ENCODE results near the gene ERLIN1. TPM values are rescaled to one million over a fixed set of nuclear protein-coding genes. Genes with fewer than 3 reads are reported as not detected.

The ERLIN1 gene
- total and polyA plus RNA-seq, 9 donors, result 21.1 to 49.4 (median 36.4) TPM

GRCh38 chr10:100122780-100123179 is 63.0 kb downstream of the ERLIN1 start:
- no peak overlapping the region for H3K4me3 ChIP-seq (ENCODE audit: low read length)
- DNase-seq, result no peak

GRCh38 chr10:100120550-100120949 is 65.3 kb downstream of the ERLIN1 start:
- Histone ChIP-seq H3K36me3 (ENCODE audit: control insufficient read depth, insufficient read depth, low read length) (no peaks in the 10 kb centered on the region), H3K4me1 (ENCODE audit: control insufficient read depth, insufficient read depth, low read length) (no peaks in the 10 kb centered on the region), H3K9me3 (replicated peaks; ENCODE audit: control insufficient read depth, low read depth, low read length) (no peaks in the 10 kb centered on the region), H3K27ac (ENCODE audit: low read length) (no peak overlapping the region), H3K4me3 (ENCODE audit: low read length) (no peak overlapping the region), H3K27me3 (ENCODE audit: control insufficient read depth, insufficient read depth, low read length) (peaks cover 4% of the 10 kb centered on the region)
- no peak for DNase-seq
- 67% methylated on average over 1 of the region's 2 CpGs for whole genome bisulfite sequencing (ENCODE audit: insufficient coverage)

More at GRCh38 chr10:100122780-100123179, 63.0 kb downstream of the ERLIN1 start:
- Histone ChIP-seq H3K27me3 (ENCODE audit: control insufficient read depth, insufficient read depth, low read length) (no peaks in the 10 kb centered on the region), H3K4me1 (ENCODE audit: control insufficient read depth, insufficient read depth, low read length) (no peaks in the 10 kb centered on the region), H3K9me3 (replicated peaks; ENCODE audit: control insufficient read depth, low read depth, low read length) (no peaks in the 10 kb centered on the region), H3K27ac (ENCODE audit: low read length) (no peak overlapping the region), H3K36me3 (ENCODE audit: control insufficient read depth, insufficient read depth, low read length) (no peaks in the 10 kb centered on the region)

GRCh38 chr10:100119726-100120125 is 66.1 kb downstream of the ERLIN1 start:
- H3K27ac ChIP-seq (ENCODE audit: low read length), result no peak overlapping the region
- H3K4me3 ChIP-seq (ENCODE audit: low read length), result no peak overlapping the region
- peaks cover 2% of the 10 kb centered on the region for H3K4me1 ChIP-seq (ENCODE audit: control insufficient read depth, insufficient read depth, low read length)
- H3K27me3 ChIP-seq (ENCODE audit: control insufficient read depth, insufficient read depth, low read length), result peaks cover 5% of the 10 kb centered on the region
- no peaks in the 10 kb centered on the region for H3K36me3 ChIP-seq (ENCODE audit: control insufficient read depth, insufficient read depth, low read length)
- WGBS (ENCODE audit: insufficient coverage), result no CpG with 5 or more reads among the region's 4 CpGs
- H3K9me3 ChIP-seq (replicated peaks; ENCODE audit: control insufficient read depth, low read depth, low read length), result no peaks in the 10 kb centered on the region
- DNase-seq, result no peak

DNA sequence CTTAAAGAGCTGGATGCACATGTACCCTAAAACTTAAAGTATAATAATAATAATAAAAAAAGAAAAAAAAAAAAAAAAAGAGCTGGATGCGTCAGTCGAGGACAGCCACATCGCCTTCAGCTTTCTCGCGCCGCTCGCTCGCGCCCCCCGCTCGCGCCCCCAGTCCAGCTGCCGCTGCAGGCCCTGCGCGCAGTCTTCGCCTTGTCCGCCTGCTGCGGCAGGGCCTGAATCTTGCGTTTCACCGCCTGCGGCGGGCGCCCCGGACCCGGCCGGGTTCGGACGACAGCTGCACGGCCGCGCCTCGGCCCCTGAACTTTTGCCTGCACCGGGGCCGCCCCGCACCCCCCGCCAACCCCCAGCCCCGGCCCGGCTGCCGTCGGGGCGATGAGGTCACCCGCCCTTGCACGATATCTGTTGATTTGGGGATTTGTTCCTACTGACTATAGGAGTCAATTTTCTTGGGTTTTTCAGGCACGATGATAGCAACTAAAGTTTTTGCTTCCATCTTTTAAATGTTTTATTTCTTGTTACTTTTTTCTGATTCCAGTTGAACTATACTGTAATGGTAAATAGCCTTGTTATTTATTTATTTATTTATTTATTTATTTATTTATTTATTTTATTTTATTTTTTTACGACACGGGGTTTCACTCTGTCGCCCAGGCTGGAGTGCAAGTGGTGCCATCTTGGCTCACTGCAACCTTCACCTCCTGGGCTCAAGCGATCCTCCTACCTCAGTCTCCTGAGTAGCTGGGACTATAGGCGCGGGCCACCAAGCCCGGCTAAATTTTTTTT is 70.7 kb downstream of the ERLIN1 start:
- no peak overlapping the region for H3K4me3 ChIP-seq (ENCODE audit: low read length)
- peak; percentile 39 for DNase-seq
- WGBS (ENCODE audit: insufficient coverage), result 1% methylated on average over 26 of the region's 51 CpGs
- H3K27me3 ChIP-seq (ENCODE audit: control insufficient read depth, insufficient read depth, low read length), result peaks cover 8% of the 10 kb centered on the region
- no peaks in the 10 kb centered on the region for H3K9me3 ChIP-seq (replicated peaks; ENCODE audit: control insufficient read depth, low read depth, low read length)
- H3K4me1 ChIP-seq (ENCODE audit: control insufficient read depth, insufficient read depth, low read length), result peaks cover 6% of the 10 kb centered on the region
- H3K27ac ChIP-seq (ENCODE audit: low read length), result no peak overlapping the region
- no peaks in the 10 kb centered on the region for H3K36me3 ChIP-seq (ENCODE audit: control insufficient read depth, insufficient read depth, low read length)

DNA sequence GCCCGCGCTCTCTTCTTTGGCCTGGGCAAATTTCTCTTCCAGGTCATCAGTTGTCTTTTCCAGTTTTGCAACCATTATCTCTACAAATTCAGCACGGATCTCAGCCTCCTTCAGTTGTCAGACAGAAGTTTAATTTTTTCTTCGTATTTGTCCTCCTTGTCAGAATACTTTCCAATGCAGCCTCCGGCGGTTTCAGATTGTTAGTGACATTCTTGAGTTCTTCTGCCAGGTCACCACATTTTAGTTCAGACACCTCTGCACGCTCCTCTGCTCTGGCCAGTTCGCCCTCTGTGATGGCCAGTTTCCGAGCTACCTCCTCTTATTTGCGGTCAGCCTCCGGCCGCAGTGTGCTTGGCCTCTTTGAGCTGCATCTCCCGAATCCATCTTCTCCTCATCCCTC is 71.4 kb downstream of the ERLIN1 start:
- Histone ChIP-seq H3K27ac (ENCODE audit: low read length) (no peak overlapping the region), H3K27me3 (ENCODE audit: control insufficient read depth, insufficient read depth, low read length) (peaks cover 8% of the 10 kb centered on the region), H3K4me3 (ENCODE audit: low read length) (no peak overlapping the region), H3K9me3 (replicated peaks; ENCODE audit: control insufficient read depth, low read depth, low read length) (no peaks in the 10 kb centered on the region), H3K36me3 (ENCODE audit: control insufficient read depth, insufficient read depth, low read length) (no peaks in the 10 kb centered on the region), H3K4me1 (ENCODE audit: control insufficient read depth, insufficient read depth, low read length) (peaks cover 6% of the 10 kb centered on the region)
- no peak for DNase-seq
- WGBS (ENCODE audit: insufficient coverage), result 84% methylated on average over 13 of the region's 13 CpGs

DNA sequence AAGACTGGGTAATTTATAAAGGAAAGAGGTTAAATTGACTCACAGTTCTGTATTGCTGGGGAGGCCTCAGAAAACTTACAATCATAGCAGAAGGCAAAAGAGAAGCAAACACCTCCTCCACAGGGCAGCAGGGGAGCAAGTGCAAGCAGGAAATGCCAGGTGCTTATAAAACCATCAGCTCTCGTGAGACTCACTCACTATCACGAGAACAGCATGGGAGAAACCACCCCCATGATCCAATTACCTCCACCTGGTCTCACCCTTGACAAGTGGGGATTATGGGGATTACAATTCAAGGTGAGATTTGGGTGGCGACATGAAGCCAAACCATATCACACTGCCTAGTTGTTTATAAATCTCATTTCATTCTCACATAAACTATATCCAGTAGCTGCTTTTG is 76.2 kb downstream of the ERLIN1 start:
- no peaks in the 10 kb centered on the region for H3K9me3 ChIP-seq (replicated peaks; ENCODE audit: control insufficient read depth, low read depth, low read length)
- H3K4me3 ChIP-seq (ENCODE audit: low read length), result no peak overlapping the region
- no peak overlapping the region for H3K27ac ChIP-seq (ENCODE audit: low read length)
- H3K36me3 ChIP-seq (ENCODE audit: control insufficient read depth, insufficient read depth, low read length), result no peaks in the 10 kb centered on the region
- peaks cover 3% of the 10 kb centered on the region for H3K4me1 ChIP-seq (ENCODE audit: control insufficient read depth, insufficient read depth, low read length)
- WGBS (ENCODE audit: insufficient coverage), result no CpG with 5 or more reads among the region's 3 CpGs
- no peak for DNase-seq
- peaks cover 5% of the 10 kb centered on the region for H3K27me3 ChIP-seq (ENCODE audit: control insufficient read depth, insufficient read depth, low read length)

DNA sequence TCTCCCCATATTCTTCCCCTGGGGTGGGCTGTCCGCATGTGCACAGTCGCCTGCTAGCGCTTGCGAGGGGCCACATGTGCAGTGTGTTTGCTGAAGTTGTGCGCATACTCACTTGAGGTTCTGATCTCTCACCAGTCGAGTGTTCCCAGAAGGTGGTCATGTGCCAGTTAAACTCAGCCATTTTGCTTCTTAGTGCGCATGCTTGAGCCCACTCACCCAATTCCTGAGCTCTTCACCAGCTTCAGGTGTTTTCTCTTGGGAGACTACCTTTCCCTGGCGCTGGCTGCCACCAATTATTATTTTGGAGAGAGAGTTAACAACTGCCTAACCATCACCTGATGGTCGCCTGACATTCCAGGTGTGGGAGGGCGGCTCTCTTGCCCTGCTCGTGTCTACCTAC is 79.0 kb downstream of the ERLIN1 start:
- no peak overlapping the region for H3K27ac ChIP-seq (ENCODE audit: low read length)
- H3K36me3 ChIP-seq (ENCODE audit: control insufficient read depth, insufficient read depth, low read length), result no peaks in the 10 kb centered on the region
- DNase-seq, result no peak
- peaks cover 2% of the 10 kb centered on the region for H3K4me1 ChIP-seq (ENCODE audit: control insufficient read depth, insufficient read depth, low read length)
- WGBS (ENCODE audit: insufficient coverage), result 86% methylated on average over 5 of the region's 11 CpGs
- no peak overlapping the region for H3K4me3 ChIP-seq (ENCODE audit: low read length)
- peaks cover 2% of the 10 kb centered on the region for H3K27me3 ChIP-seq (ENCODE audit: control insufficient read depth, insufficient read depth, low read length)
- H3K9me3 ChIP-seq (replicated peaks; ENCODE audit: control insufficient read depth, low read depth, low read length), result no peaks in the 10 kb centered on the region

DNA sequence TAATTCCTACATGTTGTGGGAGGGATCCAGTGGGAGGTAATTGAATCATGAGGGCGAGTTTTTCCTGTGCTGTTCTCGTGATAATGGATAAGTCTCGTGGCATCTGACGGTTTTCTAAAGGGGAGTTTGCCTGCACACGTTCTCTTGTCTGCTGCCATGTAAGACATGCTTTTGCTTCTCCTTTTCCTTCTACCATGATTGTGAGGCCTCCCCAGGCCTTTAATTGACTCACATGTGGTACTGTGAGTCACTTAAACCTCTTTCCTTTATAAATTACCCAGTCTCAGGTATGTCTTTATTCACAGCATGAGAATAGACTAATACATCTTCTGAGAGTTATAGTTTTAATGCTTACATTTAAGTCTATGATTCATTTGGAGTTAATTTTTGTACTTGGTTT is 81.5 kb downstream of the ERLIN1 start:
- H3K27me3 ChIP-seq (ENCODE audit: control insufficient read depth, insufficient read depth, low read length), result peaks cover 2% of the 10 kb centered on the region
- WGBS (ENCODE audit: insufficient coverage), result no CpG with 5 or more reads among the region's 5 CpGs
- no peaks in the 10 kb centered on the region for H3K4me1 ChIP-seq (ENCODE audit: control insufficient read depth, insufficient read depth, low read length)

DNA sequence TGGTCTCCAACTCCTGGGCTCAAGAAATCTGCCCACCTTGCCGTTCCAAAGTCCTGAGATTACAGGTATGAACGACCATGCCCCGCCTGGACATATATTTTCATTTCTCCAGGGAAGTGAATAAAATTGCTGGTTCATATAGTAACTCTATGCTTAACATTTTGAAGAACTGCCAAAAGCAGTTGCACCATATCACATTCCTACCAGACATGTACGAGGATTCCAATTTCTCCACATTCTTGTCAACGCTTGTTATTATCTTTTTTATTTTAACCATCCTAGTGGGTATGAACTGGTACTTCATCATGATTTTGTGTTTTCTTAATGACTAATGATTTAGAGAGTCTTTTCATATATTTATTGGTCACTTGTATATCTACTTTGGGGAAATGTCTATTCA is 82.2 kb downstream of the ERLIN1 start:
- no CpG with 5 or more reads among the region's 5 CpGs for WGBS (ENCODE audit: insufficient coverage)
- no peaks in the 10 kb centered on the region for H3K36me3 ChIP-seq (ENCODE audit: control insufficient read depth, insufficient read depth, low read length)
- no peak overlapping the region for H3K27ac ChIP-seq (ENCODE audit: low read length)
- H3K27me3 ChIP-seq (ENCODE audit: control insufficient read depth, insufficient read depth, low read length), result no peaks in the 10 kb centered on the region
- no peaks in the 10 kb centered on the region for H3K9me3 ChIP-seq (replicated peaks; ENCODE audit: control insufficient read depth, low read depth, low read length)
- no peak overlapping the region for H3K4me3 ChIP-seq (ENCODE audit: low read length)
- DNase-seq, result no peak
- no peaks in the 10 kb centered on the region for H3K4me1 ChIP-seq (ENCODE audit: control insufficient read depth, insufficient read depth, low read length)

More for the DNA sequence above, 81.5 kb downstream of the ERLIN1 start:
- Histone ChIP-seq H3K27ac (ENCODE audit: low read length) (no peak overlapping the region), H3K4me3 (ENCODE audit: low read length) (no peak overlapping the region), H3K9me3 (replicated peaks; ENCODE audit: control insufficient read depth, low read depth, low read length) (no peaks in the 10 kb centered on the region), H3K36me3 (ENCODE audit: control insufficient read depth, insufficient read depth, low read length) (no peaks in the 10 kb centered on the region)
- no peak for DNase-seq

DNA sequence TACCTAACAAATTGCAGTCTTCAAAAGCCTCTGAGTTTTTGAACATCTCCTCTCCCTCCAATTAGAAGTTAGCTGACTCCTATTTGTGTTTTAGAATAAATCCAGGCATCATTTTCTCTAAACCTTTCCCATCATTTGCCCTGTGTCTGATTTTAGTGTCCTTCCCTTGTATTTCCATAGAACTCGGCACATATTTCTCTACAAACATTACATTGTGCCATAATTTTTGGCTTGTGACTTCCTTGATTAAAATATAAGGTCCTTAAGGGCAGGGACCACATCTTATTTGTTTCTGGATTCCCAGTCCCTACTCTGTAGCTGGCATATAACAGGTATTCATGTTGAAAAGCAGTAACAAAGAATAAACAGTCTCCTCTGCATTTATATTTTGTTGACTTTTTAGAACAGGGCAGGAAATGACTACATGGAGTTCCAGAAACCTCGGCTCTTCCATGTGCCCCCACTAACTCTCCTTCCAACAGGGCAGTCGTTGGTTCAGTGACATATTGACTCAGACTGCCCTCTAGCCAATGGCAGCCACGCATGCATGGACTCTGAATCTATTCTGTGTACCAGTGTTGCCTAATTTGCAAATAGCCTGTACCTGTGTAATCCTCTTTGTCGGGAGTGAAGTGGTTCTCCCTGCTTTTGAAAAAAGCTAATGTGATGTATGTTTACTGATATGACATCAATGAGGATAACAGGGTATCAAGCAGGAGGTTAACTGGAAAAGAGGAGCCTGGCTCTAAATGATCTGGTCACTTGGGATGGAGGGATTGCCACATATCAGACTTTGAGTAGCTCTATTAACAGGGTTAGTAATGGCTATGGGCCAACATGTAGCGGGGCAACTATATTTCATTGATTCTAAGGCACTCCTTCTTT is 84.4 kb downstream of the ERLIN1 start:
- DNase-seq, result no peak
- no peaks in the 10 kb centered on the region for H3K36me3 ChIP-seq (ENCODE audit: control insufficient read depth, insufficient read depth, low read length)
- WGBS (ENCODE audit: insufficient coverage), result 36% methylated on average over 3 of the region's 6 CpGs
- no peak overlapping the region for H3K4me3 ChIP-seq (ENCODE audit: low read length)
- H3K27me3 ChIP-seq (ENCODE audit: control insufficient read depth, insufficient read depth, low read length), result no peaks in the 10 kb centered on the region
- no peaks in the 10 kb centered on the region for H3K4me1 ChIP-seq (ENCODE audit: control insufficient read depth, insufficient read depth, low read length)
- H3K9me3 ChIP-seq (replicated peaks; ENCODE audit: control insufficient read depth, low read depth, low read length), result peaks cover 5% of the 10 kb centered on the region
- no peak overlapping the region for H3K27ac ChIP-seq (ENCODE audit: low read length)

Data from muscle of leg (tissue), 11 donors.